Hematopoietic multipotent progenitor cell treated with erythropoietin and hydrocortisone succinate and interleukin-3 and kit ligand, for 8 days (in vitro differentiated cells): ENCODE data around the gene GRAP2.

Experiments
- DNase-seq: peaks from one replicate; pipeline ENCODE4 v3.0.0-alpha.2; 2015

Gene GRAP2

GRCh38 chr22:39997421-39997820, 96.5 kb downstream of the GRAP2 start:
- no peak for DNase-seq

DNA sequence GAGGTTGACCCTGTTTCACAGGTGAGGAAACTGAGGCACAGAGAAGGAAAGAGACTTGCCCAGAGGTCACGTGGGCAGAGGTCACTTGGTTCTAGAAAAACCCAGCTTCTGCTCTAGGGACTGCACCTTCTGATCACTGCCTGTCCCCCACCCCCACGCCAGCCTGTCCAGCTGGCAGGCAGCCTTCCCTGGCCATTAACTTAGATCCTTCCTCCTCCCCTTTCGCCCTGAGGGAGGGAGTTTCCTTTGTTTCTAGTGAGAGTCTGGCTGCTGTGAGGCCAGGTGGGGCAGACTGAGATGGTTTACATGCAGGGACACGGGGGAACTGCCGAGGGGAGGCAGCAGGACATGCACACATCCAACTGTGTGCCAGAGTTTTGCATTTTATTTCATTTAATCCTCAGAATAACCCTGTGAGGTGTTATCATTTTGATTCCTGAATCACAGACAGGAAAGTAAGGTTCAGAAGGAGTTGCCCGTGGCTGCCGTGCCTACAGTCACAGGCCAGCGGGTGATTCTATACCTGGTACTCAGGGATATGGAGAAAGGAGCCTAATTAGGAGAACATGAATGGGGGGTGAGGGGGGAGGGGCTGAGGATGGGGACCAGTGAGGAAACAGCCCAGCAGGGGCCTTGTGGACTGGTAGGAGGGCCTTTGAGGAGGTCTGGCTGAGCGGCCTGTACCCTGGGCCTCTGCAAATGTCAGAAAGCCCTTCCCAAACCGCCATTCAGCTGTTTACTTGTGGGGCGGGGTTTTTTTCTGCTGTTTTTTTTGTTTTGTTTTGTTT, 97.2 kb downstream of the GRAP2 start:
- DNase-seq, result no peak

GRCh38 chr22:39999144-39999757, 98.4 kb downstream of the GRAP2 start:
- peak; percentile 59 for DNase-seq

GRCh38 chr22:40000171-40000570, 99.3 kb downstream of the GRAP2 start:
- no peak for DNase-seq

GRCh38 chr22:40001106-40001505, 100.2 kb downstream of the GRAP2 start:
- DNase-seq, result no peak

DNA sequence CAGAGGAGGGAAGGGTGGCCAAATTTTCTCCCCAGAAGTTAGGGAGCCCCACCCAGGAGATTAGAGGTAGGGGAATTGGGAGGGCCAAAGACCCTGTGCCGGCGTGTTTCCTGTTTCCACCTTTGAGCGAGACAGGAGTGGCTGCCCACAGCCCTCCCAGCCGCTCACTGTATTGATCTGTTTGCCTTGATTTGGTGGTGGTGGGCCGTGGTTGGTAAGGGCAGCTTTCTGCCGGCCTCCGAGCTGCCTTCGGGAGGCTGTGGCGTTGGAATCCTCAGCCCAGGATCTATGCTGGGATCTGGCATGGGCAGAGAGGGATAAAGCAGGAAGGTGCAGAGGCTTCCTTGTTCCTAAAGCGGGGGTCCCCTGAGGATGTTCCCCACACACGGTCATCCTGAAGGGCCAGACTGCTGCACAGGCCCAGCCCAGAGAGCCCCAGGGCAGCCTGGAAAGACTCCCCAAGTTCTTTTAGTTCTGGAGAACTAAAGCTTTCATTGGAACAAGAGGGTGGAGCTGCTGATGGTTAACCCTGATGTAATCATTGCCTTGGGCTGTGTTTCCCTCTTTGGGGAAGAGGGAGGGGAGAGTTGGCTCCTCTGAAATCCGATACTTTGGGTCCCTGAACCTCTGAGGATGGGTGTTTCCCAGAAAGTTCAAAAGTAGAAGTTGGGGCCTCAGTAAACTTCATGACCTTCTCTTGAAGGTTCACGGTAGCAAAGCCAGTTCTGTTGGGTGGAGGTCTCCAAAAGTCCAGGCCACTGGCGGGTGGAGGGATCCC, 101.1 kb downstream of the GRAP2 start:
- DNase-seq, result no peak

DNA sequence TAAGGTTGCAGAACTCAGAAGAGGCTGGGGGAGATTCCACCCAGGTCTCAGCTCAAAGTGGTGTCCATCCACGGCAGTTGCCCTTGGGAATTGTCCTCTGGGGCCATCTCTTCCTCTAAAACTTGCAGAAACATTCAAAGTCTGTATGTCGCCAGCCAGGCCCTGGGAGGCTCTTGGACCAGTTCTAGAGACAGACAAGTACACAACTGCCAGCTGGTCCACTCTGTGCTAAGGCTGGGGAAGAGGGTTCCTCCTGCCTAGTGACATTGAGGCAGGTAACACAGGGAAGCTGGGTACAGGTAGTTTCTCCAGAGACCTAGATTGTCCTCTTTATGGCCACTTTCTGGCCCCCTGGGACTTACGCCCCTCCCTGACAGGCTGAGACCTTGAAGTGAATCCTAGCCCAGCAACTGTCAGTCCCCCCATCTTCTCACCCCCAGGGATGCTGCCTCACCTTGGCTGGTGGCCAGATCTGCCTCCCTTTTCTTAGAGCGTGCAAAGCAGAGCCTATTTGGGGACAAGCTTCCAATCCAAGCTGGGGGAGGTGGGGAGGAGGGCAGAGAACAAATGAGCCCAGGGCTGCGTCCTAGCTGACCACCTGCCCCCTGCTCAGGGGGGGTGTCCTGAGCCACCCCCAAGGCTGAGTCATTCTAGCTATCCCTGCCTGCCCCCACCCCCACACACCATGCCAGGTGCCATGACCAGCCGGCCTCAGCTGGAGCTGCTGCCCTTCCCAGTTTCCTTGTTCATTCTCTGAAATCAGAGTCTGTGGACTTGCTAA, 102.2 kb downstream of the GRAP2 start:
- no peak for DNase-seq

- DNase-seq, result no peak
Observed at GRCh38 chr22:40004836-40005235, 104.0 kb downstream of the GRAP2 start.

DNA sequence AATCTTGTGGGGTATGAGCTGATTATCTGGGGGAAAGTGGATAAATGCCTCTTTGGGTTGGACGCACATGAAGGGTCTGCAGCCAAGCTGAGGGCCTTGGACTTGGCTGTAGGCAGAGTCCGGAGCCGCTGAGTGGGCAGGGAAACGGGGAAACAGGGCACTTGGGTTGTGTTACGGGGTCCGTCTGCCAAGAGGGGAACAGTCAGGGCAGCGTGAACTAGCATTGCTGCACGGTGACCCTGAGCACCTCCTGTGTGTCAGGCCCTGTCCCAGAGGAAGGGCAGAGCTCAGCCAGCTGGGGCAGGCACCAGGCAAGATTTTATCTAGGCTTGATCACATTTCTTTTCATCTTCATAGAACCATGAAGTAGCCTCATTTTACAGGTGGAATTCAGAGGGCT, 105.8 kb downstream of the GRAP2 start:
- no peak for DNase-seq

- no peak for DNase-seq
Observed at GRCh38 chr22:40007853-40008710, 107.2 kb downstream of the GRAP2 start.

DNA sequence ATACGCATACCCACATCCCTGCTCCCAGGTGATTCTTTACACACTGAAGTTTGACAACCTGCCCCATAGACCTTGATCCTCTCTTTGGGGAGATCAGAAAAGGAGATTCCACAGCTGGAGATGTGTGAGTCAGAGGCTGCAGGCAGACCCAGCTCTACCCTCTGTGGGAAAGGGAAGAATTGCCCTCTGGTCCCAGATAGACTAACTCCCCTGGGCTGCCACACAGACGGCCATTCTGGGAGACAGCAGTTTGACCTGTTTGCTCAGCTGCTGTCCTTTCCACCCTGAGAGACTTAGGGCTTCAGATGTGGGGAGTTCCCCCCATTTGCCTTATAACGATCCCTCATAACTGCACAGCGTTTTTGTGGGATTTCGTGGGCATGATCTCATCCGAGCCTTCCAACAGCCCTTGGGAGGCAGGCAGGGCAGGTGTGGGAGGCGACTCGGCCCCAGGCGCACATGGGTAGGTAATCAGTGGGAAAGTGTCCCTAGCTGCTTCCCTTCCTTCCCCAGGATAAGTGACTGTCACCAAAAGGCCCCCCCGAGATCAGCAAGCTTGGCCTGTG, 107.9 kb downstream of the GRAP2 start:
- DNase-seq, result no peak

DNA sequence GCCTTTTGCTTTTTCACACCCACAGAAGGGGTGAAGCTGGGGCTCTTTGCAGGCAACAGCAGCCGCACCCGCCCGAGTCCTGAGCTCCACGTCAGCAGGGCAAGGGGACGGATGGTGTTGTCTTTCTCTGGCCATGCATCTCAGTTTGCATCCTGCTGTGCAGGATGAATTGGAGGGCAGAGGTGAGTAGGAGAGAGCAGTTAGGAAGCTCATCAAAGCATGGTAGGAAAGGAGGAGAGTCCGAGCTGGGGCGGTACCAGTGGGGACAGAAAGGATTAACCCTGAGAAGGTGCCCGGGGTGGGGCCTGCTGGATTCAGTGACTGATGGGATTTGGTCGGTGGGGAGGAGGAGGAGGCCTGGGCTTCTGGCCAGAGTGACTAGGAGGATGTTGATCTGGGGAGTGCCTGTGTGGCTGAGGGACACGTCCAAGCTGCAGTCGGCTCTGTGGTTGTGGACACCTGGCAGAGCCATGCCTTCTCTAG, 108.4 kb downstream of the GRAP2 start:
- peak; percentile 39 for DNase-seq

GRCh38 chr22:40009951-40010671, 109.2 kb downstream of the GRAP2 start:
- DNase-seq, result no peak

DNA sequence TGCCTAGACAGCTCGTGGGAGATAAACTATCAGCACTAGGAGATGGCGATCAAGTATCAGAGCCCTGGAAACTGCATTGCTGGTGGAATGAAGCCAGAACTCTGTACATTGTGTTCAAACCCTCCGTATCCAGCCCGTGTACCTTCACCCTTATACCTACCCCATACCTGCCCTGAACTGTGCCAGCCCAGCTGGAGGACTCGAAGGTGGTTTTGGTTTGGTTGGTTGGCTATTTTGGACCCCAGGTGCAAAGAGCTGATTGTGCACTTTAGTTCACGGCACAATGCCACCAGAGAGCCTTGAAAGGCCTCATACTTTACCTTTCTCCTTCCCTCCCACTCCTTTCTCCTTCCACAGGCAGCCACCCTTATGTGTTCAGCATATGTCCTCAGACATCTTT, 109.9 kb downstream of the GRAP2 start:
- DNase-seq, result no peak

GRCh38 chr22:40014667-40015248, 113.9 kb downstream of the GRAP2 start:
- no peak for DNase-seq

- DNase-seq, result peak; percentile 65
Observed at GRCh38 chr22:40015358-40015976, 114.6 kb downstream of the GRAP2 start.

DNA sequence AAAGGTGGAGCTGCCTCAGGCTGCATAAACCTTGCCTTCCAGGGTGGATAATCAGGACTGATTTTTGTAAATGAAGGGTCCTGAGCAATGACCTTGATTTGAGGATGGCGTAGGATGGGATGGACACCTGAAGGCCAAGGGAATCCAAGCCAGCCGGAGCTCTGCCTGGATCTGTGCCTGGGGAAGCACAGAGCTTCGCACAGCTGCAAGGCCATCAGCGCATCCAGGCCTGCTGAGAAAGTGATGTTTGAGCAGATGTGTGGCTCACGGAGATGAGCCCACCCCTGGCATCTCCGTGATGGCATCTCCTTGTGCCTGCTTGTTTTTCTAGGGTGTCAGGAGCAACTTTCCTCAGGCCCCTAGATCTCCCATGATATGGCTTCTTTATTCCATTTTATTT, 117.2 kb downstream of the GRAP2 start:
- no peak for DNase-seq

DNA sequence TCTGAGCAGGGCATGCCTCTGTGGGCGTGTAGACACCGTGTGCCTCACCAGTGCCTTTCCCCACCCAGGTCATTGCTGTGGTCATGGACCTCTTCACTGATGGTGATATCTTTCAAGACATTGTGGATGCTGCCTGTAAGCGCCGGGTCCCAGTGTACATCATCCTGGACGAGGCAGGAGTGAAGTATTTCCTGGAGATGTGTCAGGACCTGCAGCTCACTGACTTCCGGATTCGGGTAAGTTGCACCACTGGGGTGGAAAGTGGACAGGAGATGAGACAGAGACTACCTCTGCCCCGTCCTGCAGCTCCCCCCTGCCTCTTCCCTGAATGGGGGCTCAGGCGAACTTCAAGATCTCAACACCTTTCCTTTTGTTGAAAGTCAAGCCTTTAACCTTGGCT, 118.2 kb downstream of the GRAP2 start:
- DNase-seq, result no peak

- no peak for DNase-seq
Observed at GRCh38 chr22:40020956-40021355, 120.1 kb downstream of the GRAP2 start.

GRCh38 chr22:40021401-40022000, 120.6 kb downstream of the GRAP2 start:
- no peak for DNase-seq
